GM21529 (cell line): Measurements from ENCODE around the gene CHST13.

Experiments used
- ATAC-seq: cut with Tn5 transposase; IDR thresholded peaks from one replicate; pipeline ENCODE4 v1.9.1; 2021; ENCODE audit not compliant: unreplicated experiment

The CHST13 gene

DNA sequence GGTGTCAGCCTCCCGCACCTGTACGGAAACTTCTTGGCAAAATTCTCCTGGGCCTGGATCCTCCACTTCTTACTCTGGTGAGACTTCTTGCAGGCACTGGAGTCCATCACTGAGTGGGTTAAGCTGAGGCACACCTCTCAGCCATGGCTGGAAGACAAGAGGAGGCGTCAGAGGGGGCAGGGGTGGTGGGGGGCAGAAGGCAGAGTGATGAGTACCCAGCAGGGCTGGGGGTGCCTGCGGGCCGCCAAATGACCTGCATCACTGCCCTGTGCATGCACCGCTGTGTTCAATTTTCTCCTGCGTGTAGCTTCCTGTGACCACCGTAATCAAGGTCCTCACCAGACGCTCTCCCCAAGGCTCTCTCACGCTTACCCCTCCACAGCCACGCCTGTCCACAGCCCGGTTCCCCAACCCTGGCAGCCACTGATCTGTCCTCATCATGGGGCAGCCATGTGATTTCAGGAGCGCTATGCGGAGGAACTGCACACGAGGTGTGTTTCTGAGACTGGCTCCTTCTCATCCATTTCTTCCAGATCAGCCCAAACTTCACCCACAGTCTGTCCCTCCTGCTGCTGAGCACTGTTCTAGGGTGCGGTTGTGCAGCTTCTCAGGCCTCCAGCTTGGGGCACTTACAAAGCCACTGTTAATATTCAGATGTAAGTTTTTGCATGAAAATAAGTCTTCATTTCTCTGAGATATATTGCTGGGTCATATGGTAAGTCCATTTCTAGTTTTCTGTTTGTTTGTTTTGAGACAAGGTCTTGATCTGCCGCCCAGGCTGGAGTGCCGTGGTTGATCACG, 29.5 kb downstream of the CHST13 start:
- ATAC-seq: no peak

DNA sequence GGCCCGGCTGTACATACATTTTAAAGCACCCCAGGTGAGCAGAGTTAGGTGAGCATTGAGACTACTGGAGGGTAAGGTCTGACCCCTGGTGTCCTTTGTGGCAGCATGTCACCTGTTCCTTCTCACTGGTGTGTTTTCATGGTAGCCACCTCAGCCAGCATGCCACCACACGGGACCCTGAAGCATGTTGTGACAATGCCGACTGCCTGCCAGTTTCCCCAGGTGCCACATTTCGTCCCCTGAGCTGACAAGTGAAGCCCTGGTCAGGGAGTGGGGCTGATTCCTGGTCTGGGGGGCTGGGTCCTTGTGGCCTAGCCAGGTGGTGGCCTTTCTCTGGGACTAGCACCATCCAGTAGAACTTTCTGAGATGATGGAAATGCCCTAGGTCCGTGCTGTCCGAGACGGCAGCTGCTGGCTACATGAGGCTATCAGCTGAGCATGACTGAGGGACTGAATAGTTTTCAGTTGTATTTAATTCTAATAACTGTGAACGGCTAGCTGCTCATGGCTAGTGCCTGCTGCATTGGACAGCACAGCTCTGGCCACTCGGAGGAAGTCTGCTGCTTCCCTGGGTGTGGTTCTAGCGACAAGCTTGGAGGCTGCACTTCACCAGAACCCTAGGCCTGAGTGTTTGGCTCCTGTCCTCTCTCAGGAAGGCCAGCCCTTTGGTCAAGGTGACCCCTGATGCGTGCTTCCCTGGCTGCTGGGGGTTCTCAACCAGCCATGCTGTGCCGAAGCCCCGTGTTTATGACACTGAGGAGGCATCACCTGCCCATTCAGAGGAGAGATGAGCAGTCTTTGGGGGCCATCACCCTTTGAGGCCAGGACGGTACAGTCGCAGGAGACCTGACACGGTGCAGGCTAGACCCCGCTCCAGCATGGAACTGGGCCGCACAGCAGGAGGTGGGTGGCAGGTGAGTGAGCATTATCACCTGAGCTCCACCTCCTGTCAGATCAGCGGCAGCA, 30.9 kb downstream of the CHST13 start:
- no peak for ATAC-seq

DNA sequence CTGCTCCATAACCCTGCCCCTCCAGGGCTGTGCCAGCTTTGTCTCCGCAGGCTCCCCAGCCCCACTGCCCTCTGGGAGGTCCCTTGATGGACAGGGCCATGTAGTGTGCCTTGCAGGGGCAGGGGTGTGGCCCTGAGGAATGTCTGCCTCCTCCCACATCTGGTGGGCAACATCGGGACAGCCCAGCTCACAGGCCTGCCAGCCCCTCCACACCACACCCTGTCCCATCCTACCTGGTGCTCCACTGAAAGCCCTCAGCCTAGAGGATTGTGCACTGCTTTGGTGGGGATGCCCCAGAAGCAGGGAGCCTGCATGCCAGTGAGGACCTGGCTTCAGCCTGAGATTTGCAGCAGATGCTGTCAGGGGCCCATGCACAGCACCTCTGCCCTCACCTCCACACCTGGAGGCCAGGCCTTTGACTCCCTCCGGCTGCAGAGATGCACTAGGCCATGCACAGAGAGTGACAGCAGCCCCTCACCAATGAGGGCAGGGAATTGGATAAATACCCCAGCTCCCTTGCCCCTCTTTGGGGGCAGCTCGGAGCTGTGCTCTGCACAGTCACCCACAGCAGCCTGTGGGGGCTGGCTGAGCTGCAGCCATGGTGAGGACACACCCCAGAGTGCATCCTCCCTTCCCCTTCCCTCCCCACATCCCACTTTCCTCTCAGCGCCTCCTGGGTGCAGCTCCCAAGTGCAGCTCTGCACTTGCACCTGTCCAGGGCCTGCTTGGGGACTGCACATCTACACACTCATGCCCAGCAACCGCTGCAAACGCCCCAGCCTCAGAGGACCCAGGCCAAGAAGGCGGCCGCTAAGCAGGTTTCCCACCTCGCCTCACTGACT, 32.1 kb downstream of the CHST13 start:
- ATAC-seq: no peak

DNA sequence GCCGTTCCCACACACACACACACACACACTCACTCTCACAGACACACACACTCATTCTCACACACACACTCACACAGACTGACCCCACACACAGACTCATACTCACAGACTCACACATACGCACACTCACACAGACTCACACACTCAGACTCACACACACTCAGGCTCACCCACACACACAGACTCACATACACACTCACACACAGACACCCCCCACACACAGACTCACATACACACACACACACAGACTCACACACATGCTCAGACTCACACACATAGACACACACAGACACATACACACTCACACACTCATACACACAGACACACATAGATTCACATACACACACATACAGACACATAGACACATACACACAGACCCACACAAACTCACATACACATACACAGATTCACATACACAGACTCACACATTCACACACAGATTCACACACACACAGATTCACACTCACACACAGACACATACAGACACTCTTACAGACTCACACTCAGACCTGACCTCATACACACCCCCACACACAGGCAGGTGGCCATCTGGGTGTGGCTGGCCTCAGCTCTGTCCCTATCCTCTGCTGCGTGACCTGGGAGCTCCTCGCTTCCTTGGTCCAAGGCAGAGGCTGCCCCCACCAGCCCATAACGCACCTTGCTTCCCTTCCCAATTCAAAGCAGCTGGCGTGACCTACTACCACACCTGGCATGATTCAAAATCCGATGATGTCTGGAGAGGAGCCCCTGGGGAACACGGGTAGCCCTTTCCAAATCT, 32.9 kb downstream of the CHST13 start:
- no peak for ATAC-seq

DNA sequence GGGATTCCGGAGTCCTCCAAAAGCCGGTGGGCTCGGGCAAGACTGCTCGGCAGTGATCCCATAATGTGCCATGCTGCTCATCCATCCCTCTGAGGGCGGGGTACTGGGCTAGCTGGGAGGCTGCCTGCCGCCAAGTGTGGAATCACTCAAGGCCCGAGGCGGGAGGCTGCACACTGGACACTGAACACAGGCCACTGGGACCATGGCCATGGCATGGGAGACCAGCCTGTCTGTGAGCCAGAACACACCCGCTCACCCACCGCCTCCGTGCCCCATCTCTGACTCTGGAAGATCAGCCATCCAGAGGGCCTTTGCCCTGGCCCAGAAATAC, 33.4 kb downstream of the CHST13 start:
- ATAC-seq: no peak

DNA sequence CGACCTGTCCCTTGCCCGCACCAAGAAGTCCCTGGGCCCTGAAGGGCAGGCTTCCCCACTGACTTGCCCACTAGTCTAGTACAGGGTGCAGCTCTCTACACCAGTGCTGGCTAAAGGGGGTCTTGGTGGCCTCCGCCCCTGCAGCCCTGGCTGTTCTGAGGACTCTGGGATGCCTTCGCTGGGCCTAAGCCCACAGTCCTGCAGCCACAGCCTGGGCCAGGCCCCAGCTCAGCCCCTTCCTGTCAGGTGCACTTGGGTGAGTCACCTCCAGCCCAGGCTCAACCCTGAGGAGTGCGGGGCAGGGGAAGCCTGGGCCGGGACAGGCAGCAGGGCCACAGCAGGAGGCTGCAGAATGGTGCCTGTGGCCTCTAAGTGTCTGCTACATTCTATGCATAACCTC, 33.8 kb downstream of the CHST13 start:
- no peak for ATAC-seq

DNA sequence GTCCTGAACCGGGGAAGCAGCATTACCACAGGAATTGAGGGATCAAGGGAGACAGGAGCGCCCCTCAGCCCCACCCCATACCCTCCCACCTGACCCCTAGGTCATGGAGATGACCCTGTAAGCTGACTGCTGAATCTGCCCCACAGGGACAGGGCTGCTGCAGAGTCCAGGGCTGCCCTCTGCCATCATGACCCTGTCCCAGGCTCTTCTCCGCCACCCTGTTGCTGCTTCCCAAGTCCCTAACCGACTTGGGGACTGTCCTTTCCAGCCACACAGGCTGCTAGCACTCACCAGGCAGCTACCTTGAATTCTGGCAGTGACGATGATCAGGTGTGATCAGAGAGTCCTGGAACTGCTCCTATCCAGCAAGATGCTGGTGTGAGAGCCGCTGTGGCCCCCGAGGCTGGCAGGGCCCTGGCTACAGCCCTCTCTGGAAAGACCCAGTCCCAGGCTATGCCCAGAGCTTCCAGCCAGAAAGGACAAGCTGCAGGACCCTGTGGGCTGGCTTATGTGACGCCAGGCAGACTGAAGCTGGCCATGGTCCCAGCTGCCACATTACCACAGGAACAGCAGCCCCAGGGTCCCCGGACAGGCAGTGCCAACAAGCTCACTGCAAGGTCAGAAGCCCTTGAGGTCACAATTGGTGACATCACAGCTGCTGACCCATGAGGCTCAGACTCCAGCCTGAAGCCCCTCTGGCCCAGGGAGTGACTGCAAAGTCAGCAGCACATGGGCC, 34.5 kb downstream of the CHST13 start, which contains the start of gene C3orf22:
Gene C3orf22 (minus strand): TSS at position 597 of the 736 bp plus-strand sequence. CDS start 5,542 bp downstream, outside the sequence.
- ATAC-seq: no peak

DNA sequence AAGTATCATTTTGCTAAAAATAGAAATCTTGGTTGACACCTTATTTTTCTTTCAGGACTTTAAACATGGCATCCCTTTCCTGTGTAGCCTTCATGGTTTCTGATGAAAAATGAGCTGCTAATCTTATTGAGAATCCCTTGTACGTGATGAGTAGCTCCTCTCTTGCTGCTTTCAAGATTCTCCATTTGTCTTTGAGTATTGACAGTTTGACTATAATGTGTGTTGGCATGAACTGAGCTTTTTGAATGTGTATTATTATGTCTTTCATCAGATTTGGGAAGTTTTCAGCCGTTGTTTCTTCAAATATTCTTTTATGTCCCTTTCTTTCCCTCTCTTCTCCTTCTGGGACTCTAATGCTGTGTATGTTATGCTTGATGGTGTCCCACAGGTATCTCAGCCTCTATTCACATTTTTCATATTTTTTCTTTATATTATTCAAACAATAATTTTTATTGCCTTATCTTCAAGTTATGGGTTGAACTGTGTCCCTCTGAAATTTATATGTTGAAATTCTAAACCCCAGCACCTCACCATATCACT, 38.9 kb downstream of the CHST13 start:
- ATAC-seq: no peak

DNA sequence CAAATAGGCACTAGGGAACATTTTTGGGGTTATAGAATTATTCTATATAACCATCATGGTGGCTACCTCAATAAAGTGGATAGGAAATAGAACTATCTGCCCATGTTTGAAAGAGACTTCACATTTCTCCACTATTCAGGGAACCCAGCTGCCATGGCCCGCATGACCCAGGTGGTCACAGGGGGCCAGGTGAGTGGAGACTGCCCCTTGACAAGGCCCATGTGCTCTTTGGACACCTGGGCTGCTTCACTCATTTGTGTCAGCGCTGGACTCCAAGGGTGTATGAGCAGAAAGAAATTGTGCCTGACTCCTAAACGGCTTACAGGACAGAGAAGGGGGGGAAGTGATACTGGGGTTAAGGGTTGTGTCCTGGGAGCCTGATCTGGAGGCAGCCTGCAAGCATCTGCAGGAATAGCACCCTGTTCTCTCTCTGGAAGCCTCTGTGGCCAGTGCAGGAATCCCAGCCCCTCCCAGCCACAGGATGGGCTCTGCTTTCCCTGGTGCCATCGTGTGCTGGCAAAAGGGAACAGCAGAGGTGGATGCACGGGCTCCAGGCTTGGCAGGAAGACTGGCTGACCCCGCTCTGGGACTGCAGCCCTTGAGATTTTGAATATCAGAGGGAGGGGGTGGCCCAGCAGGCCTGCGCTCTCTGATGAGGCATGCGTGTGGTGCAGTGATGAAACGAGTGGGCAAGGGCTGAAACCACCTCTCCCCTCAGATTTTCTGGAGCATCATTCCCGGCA, 43.9 kb downstream of the CHST13 start:
- no peak for ATAC-seq

DNA sequence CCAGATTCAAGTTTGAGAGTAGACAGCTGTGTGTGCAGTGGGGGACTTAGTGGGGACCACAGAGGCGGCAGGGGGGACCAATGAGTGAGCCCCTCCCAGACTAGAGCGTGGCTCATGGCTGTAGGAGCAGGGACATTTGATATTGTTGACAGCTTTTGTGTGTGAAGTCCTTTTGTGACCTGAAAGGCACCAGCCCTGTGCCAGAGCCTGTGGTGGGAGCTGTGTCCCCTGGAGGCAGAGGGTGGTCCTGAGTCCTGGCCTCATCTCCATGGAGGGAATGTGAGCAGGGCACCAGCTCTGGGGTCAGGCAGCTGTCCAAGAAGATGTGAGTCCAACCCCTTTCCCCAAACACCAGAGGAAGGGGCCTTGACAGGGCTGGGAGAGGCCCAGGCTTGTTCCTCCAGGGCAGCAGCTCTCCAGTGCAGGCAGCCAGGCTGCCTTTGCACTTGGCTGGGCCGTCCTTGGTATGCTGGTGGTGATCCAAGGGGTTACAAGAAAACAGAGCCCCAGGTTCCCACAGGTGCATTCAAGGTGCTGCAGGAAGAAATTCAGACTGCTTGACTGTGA, 44.9 kb downstream of the CHST13 start:
- no peak for ATAC-seq

DNA sequence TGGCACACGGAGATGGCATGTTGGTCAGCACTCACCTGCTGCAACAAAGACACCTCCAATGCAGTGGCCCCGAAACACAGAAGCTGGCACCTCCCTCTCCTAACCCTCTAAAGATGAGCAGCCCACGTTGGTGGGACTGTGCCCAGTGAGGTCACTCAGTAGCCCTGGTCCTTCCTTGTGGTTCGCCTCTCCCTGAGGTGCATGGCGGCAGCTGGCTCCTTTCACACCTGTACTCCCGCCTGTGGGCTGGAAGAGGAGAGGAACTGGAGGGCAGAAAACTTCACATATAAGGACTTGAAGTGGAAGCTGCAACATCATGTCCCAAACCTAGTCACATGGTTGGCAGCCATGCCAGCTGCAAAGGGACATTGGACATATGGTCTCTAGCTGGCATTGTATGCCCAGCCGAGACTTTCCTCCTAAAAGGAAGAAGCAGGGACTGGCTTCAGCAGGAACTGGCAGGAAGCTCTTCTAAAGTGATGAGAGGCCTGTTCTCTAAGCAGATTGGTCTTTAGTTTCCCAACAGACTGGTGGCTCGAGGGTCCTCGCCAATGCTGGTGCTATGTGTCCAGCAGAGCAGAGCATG, 45.5 kb downstream of the CHST13 start:
- ATAC-seq: no peak

DNA sequence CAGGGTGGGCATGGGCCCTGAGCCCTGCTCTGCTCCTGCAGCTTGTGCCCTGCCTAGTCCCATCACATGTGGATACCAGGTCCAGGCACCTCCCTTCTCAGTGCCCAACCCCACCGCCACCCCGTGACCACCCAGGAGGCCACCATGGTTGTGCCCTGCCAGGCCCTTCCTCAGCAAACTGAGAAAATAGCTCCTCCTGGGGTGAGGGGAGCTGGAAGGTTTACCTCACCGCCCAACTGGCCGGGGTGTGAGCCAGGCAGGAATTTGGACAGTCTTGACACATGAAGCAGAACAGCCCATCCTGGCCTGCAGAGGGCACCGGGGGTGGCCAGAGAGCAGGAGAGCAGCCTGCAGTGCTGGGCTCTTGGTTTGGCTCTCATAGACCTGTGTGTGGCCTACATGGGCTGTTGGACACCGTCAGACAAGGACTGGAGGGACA, 46.2 kb downstream of the CHST13 start:
- no peak for ATAC-seq

DNA sequence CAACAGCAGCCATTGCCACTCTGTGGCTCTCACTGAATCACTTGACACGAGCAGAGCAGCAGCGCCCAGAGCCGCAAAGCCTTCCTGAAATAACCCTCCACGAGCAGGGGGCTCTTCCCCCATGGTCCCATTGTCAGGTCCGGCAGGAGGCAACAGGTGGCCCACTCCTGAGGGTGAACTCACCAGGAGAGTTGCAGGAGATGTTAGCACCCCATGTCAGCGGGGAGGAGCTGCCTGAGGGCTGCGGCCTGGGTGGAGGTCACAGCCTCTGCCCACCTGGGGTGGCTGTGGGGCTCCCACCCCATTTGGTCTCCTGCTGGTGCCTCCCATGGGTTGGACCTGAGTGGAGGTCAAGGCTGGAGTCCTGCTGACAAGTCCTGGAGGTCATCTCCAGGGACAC, 47.1 kb downstream of the CHST13 start:
- ATAC-seq: no peak

DNA sequence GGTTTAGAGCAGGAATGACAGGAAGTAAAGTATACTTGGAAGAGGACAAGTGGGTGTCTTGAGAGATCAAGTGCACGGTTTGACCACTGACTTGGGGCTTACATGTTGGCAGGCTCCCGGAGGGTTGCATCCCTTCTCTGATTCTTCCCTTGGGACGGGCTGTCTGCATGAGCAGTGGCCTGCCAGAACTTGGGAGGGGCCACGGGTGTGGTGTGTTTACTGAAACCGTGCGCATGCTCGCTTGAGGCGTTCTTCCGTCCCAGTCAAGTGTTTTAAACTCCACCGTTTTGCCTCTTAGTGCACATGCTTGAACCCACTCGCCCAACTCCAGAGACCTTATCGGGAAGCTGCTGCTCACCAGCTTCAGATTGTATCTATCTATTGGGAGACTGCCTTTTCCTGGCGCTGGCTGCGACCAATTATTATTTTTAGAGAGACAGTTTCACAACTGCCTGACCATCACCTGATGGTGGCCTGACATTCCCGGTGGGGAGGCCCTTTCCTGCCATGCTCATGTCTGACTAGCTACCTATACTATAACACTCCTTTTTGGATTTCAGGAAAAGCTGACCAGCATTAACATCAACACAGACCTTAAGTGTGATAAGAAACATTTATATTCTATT, 49.6 kb downstream of the CHST13 start:
- ATAC-seq: no peak

DNA sequence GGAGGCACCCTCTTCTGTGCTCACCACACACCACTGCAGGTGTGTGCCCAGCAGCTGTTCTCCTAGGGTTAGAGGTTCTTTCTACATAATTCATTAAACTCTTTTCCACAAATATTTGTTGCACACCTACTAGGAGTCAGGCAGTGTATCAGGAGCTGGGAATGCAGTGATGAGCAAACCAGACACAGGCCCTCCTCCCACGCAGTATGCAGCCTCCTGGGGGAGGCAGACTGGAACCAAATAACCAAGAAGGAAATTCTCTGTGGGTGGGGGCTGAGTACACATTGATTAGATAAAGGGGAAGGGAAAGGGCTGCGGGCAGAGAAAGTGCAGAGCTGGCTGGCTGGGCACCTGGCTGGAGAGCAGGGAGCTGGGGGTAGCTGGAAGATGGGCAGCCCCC, 53.3 kb downstream of the CHST13 start:
- ATAC-seq: no peak

DNA sequence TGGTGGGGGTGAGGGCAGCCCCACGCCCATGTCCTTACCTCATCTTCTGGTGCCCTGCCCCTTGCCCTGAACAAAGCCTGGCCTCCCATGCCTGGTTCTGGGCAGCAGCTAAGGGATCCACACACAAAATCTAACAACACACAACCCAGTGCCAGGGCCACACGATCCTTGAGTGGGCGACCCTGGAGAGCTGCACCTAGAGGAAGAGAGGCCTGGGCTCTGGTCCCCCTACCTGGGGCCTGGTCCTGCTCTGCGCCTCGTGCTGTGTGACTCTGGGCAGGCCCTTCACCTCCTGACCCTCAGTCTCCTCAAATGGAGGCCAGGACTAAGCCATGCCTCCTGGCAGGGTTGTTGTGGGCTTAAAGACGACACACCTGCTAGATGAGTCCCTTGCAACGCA, 54.7 kb downstream of the CHST13 start:
- ATAC-seq: no peak

DNA sequence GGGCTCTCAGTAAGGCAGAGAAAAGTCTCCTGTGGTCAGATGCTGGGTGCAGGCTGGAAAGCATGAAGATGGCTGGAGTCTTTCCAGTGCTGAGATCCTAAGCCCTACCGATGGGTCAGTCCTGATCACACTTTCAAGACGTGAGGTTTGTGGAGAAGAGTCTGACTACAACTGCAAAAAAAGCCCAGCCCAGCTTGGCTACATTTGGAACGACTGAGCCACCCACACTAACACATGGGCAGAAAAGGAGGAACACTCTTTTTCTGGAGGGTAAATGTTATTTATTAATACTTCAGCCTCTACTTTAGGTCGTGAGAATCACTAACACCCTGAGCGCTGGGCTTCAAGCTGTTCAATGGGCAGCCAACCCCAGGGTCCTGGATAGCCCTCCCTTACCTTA, 56.8 kb downstream of the CHST13 start:
- ATAC-seq: no peak

DNA sequence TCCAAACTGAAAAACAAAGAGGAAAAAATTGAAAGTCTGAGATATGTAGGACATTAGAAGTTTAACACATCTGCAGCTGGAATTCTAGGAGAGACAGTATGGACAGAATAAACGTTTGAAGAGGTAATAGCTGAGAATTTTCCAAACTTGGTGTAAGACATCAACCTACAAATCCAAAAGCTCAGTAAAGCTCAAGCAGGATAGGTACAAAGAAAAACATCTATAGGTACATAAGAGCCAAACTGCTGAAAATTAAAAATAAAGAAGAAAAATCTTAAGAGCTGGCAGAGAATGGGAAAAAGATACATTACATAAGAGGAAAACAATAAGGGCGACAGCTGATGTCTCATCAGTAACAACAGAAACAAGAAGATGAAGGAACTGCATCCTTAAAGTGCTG, 57.6 kb downstream of the CHST13 start:
- no peak for ATAC-seq
